Activated naive CD4-positive, alpha-beta T cell treated with anti-CD3 and anti-CD28 coated beads, Interleukin-2, amount 50 U/mL, for 72 hours (primary cell): ENCODE data around the gene HPSE2. TPM values are rescaled to one million over a fixed set of nuclear protein-coding genes. Genes with fewer than 3 reads are reported as not detected.

Experiments
- ATAC-seq, 2 donors: fragments of 150-1000 bp; cut with Tn5 transposase; 2 replicates each; pipeline ENCODE4 v1.10.0; 2021; ENCODE audit warnings: mild to moderate bottlenecking in 2 of 2, moderate library complexity in 2 of 2
- DNase-seq, 2 donors: peaks; one replicate each; pipeline ENCODE4 v3.0.0; 2021 to 2022; ENCODE audit warnings: low spot score in 2 of 2
- H3K27ac Mint-ChIP-seq, 2 donors: one replicate each; pipeline ENCODE4 v1.8.0; 2022; ENCODE audit warnings: mild to moderate bottlenecking in 2 of 2, mixed read lengths in 2 of 2
- H3K36me3 Mint-ChIP-seq, 2 donors: one replicate each; pipeline ENCODE4 v1.8.0; 2022; ENCODE audit warnings: mixed read lengths in 2 of 2
- H3K9me3 Mint-ChIP-seq, 2 donors: one replicate each; pipeline ENCODE4 v1.8.0; 2022; ENCODE audit warnings: mixed read lengths in 2 of 2
- total RNA-seq, 2 donors: library from RNA; stranded (reverse); gene quantifications; one replicate each; pipeline ENCODE4 v1.2.3, GENCODE V29; 2022

The HPSE2 gene
- total RNA-seq, 2 donors from 2014 or later, result not detected

DNA sequence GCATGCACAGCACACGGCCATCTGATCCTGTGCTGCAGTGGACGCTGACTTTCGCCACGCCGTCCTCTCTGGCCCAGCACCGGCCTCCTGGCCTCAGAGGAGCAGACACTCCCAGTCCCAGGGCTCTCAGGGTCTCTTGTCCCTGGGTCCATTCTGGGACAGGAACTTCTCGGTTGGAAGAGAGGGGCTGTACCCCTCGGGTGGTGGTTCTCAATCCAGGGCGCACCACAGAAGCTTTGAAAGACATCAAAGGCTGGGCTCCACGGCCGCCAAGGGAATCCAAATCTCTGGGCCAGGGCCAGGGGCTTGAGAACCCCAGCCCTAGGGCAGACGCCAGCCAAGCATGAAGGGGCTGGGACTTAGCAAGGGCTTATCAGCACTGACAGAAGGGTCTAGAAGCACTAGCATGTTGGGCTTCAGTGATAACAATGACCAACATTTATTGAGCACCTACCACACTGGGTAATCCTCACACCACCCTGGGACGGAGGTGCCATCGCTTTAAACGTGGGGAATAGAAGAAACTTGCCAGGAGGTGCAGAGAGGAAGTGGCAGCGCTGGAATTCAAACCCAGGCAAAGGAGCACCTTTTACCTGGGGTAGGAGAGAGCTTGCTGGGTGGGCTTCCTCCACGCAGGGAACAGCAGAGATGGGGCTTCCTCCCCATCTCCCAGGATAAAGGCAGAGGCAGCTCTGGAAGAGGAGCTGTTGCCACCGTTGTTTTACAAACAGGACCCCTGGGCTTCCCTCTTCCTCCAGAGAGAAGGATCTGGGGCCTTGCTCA is 818.9 kb downstream of the HPSE2 start:
- H3K27ac Mint-ChIP-seq, result peak overlapping the region in 1 of 2 donors; percentile 82
- no peaks in the 10 kb centered on the region for H3K9me3 Mint-ChIP-seq
- no peak for DNase-seq
- no peak for ATAC-seq
- no peaks in the 10 kb centered on the region for H3K36me3 Mint-ChIP-seq

DNA sequence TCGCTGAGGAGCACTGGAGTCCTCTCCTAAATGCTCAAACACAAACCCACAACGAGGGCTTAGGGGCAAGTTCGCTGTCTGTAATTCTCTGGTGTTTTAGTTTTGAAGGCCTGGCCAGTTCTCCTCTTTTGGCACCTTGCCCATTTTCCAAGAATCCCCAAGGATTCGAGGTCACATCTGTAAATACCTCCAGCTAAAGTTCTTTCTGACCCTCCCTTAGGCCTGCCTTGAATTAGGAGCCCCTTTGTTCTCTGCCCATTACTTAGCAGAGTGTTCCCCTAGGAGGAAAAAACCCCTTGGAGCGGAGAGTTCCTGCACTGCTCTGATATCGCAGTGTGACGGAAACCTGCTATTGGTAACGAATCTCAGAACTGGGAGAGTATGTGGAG is 819.9 kb downstream of the HPSE2 start:
- DNase-seq, result no peak
- Mint-ChIP-seq H3K9me3 (no peaks in the 10 kb centered on the region), H3K36me3 (no peaks in the 10 kb centered on the region), H3K27ac (no peak overlapping the region)
- no peak for ATAC-seq

DNA sequence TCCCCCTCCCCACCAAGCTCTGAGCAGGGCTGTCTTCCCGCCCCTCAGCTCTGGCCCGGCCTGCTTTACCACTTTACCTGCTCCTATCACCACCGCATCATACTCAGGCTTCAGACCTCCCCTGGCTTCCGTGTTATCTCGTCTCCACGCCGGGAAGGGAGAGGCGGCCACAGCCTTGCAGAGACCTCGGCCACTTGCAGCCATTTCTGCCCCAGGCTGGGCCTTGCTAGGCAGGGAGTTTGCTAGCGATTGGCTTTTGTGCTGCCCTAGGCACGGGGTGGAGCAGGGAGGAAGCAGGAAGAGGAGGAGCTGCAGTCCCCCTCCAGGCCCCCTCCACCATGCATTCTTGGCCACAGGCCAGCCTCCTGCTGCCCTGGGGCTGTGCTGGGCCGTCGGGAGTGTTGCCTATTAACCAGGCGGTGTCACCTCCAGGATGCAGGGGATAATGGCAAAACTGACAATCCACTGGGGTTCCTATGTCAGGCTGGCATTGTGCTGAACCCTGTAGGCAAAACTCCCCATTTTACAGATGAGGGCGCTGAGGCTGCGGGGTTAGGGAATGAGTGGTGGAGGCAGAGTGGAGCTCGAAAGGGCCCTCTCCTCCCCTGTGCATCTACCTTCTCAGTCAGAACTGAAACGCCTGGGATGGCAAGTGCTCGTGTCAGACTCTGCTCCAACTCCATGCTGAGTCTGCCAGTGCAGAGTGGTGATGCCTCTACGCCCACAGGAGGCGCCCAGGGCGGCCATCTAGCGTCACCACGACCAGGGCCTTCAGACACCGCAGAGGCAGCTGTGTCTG is 820.5 kb downstream of the HPSE2 start, which contains the start of gene PYROXD2:
Gene PYROXD2, minus strand, starts transcription at position 251 of the 799 bp plus-strand sequence. Its CDS starts 47 bp downstream, at position 204.
- peak; percentile 73 to 76 for ATAC-seq
- peak in 1 of 2 donors; percentile 23 for DNase-seq
- Mint-ChIP-seq H3K27ac (peak within 1 kb of the TSS; percentile 65 to 84), H3K36me3 (no peaks in the 10 kb centered on the region), H3K9me3 (no peaks in the 10 kb centered on the region)

DNA sequence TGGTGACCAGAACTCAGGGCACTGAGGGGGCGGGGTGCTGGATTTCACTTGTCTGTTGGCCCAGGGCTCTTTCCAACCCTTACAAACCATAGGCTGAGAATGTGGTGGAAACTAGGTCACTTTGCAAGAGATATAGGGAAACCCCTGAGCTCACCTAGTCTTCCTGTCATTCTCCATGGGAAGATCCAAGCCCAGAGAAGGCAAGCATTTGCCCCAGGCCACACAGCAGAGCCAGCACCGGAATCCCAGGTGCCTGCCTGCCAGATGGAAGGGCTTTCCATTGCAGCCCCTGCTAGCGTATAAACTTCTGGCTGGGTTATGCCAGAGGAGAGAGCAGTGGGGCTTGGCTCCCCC is 821.1 kb downstream of the HPSE2 start:
- no peaks in the 10 kb centered on the region for H3K36me3 Mint-ChIP-seq
- no peaks in the 10 kb centered on the region for H3K9me3 Mint-ChIP-seq
- no peak for DNase-seq
- H3K27ac Mint-ChIP-seq, result peak overlapping the region; percentile 22 to 84
- peak; percentile 8 to 58 for ATAC-seq

DNA sequence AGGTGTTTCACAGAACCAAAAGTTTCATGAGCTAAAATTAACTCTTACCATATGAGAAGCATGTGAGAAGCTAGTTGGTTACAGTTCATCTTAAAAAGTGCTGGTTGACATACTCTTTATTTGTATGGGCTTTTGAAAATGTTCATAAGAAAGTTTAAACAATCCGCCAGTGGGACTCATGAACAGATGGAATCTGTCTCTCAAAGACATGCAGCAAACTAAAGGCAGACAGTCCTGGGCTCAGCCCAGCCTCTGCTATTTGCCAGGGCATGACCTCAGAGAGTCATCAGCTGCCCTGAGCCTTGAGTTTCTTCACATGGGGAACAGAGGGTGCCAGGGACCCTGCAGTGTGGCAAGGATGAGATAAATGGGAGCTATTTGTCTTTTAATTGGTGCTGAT is 823.9 kb downstream of the HPSE2 start:
- Mint-ChIP-seq H3K9me3 (no peaks in the 10 kb centered on the region), H3K27ac (peak overlapping the region in 1 of 2 donors; percentile 41), H3K36me3 (no peaks in the 10 kb centered on the region)
- DNase-seq (no peak), ATAC-seq (no peak)

DNA sequence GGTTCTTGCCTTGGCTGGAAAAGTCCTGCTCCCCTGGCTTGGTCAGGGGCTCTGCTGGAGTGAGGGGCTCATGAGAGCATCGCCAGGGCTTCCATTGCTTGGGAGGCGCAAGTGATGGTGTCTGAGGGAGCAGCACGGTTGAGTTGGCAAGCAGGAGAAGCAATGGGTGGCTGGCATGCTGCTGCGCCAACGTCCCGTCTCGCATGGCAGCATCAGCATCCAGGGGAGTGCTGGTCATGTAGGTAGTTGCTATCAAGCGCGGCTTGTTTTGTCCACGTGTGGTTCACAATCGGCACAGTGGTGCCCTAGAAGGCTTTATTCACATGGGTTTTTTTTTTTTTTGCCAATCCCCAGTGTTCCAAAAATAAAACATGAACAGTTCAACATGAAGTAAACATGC is 824.5 kb downstream of the HPSE2 start:
- DNase-seq (no peak), ATAC-seq (no peak)
- Mint-ChIP-seq H3K9me3 (no peaks in the 10 kb centered on the region), H3K36me3 (no peaks in the 10 kb centered on the region), H3K27ac (peak overlapping the region; percentile 41 to 55)

DNA sequence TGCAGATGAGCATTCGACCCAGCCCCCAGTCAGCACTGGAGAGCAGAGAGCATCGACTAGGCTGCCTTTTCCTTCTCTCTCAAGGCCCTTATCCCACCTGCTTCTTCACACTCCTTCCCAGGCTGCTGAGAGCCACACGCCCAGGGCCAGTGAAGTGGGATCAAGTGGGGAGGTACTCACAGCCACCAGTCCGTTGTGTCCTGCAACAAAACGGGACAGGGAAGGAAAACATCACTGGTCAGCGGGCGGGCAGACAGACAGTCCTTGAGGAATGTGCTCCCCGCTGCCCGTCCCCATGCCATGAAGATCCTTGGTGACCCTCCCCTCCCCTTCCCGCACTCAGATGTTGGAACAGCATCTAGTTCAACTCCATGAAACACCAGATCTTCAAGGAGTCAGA is 824.9 kb downstream of the HPSE2 start:
- no peak for ATAC-seq
- DNase-seq, result no peak
- Mint-ChIP-seq H3K9me3 (no peaks in the 10 kb centered on the region), H3K36me3 (no peaks in the 10 kb centered on the region), H3K27ac (peak overlapping the region in 1 of 2 donors; percentile 41)

DNA sequence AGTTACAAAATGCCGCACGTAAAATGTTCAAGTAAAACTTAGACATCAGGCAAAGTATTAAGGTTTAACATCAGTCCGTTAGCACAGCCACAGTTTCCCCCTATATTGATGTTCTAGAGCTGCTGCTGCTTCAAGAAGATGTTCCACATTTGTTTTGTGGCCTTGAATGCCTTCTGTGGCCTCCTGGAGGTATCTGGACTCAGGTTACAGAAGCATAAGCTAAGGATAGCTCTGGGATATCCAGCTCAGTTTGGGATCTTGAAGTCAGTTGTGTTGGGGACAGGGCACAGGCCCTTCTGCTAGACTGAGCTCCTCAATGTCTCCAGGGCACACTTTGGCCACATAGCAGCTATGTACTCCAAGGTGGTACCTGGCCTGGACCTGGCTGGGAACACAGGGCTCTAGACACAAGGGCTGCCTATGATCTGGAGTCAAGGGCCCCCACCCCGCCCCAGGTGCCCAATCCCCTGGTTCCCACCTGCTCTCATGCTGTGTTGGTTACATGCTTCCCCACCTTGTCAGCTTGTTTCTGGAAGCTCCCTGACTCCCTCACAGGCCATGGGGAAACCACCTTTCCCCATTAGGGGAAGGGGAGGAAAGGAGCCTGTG is 825.4 kb downstream of the HPSE2 start:
- no peaks in the 10 kb centered on the region for H3K9me3 Mint-ChIP-seq
- H3K36me3 Mint-ChIP-seq, result no peaks in the 10 kb centered on the region
- no peak for DNase-seq
- ATAC-seq, result no peak
- peak overlapping the region in 1 of 2 donors; percentile 41 for H3K27ac Mint-ChIP-seq

DNA sequence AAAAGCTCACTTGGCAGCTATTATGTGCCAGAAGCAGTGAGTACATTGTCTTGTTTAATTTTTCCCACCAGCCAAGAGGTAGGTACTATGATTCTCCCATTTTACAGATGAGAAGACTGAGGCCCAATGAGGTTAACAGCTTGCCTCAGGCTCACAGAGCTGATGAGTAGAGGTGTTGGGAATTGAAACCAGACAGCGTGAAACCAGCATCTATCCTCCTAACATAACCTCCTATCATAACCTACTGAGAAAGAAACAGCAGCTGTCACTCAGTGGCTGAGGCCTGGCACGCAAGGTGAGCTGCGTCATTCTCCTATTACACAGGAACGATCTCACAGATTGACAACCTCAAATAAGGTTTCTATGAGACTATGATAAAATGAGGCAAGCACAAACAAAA is 826.9 kb downstream of the HPSE2 start:
- peaks cover 1% of the 10 kb centered on the region in 2 donors for H3K36me3 Mint-ChIP-seq
- H3K9me3 Mint-ChIP-seq, result no peaks in the 10 kb centered on the region
- no peak overlapping the region for H3K27ac Mint-ChIP-seq
- no peak for ATAC-seq
- DNase-seq, result no peak

DNA sequence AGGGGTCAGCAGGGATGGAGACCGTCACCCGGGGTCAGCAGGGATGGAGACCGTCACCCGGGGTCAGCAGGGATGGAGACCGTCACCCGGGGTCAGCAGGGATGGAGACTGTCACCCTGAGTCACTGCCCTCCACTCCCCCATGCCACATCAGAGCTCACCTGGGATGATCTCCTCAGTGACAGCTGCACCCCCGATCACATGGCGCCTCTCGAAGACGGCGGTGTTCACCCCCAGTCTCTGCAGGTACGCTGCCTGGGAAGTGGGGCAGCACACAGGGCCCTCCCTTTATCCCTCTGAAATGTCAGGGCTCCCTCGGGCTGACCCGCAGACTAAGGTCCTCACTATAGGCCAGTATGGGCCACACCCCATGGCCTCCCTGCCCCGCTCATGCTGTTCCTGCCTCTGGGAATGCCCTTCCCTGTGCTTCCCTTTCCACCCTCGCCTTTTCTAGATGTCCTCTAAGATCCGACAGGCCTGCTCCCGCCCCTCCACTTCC is 827.9 kb downstream of the HPSE2 start:
- no peak overlapping the region for H3K27ac Mint-ChIP-seq
- ATAC-seq, result no peak

More for the DNA sequence above, 827.9 kb downstream of the HPSE2 start:
- Mint-ChIP-seq H3K9me3 (no peaks in the 10 kb centered on the region), H3K36me3 (peaks cover 8% of the 10 kb centered on the region in 2 donors)
- no peak for DNase-seq

Other genes starting within 250 kb of the HPSE2 start
- 1 to 10 TPM in 1 of 2 donors, under 1 TPM in 1; 0.23 to 2.2 TPM for gene CNNM1, start 93.5 kb upstream of the HPSE2 start, total RNA-seq
- 10 to 100 TPM; 30.6 to 73.0 TPM for gene GOT1, start 194.8 kb upstream of the HPSE2 start, total RNA-seq